T-cell (primary cell): ENCODE results near the gene IL4R. TPM values are rescaled to one million over a fixed set of nuclear protein-coding genes. Genes with fewer than 3 reads are reported as not detected.

Experiments used
- ATAC-seq, 4 experiments: fragments of 200-7000 bp in 3 of 4; fragments of 150-1000 bp in 1 of 4; cut with Tn5 transposase; replicated peaks in 1 of 4; 1 replicate in 3 of 4; 2 replicates in 1 of 4; pipeline ENCODE4 v1.10.0; 2021; ENCODE audit warnings: moderate library complexity in 3 of 4, mild to moderate bottlenecking in 2 of 4, moderate number of reproducible peaks in 1 of 4
- CTCF ChIA-PET, 2 donors: fragments of 300-600 bp; sonication (Branson Sonifier 250); formaldehyde crosslinking; loops; one replicate each; lab custom pipeline; 2022; ENCODE audit warnings: antibody characterized with exemption in 2 of 2; lab: Charles Lee
- POLR2A ChIA-PET, 2 donors: fragments of 300-600 bp; sonication (Branson Sonifier 250); formaldehyde crosslinking; loops; one replicate each; lab custom pipeline; 2022; ENCODE audit warnings: antibody characterized with exemption in 2 of 2; lab: Charles Lee
- DNase-seq, 35 experiments: peaks; one replicate each; pipeline versions ENCODE4 v3.0.0 to v3.0.0-alpha.2; 2013 to 2023
- H3K27ac ChIP-seq: one replicate; pipeline ENCODE4 v1.5.1; 2013; ENCODE audit warnings: low read length
- H3K27me3 ChIP-seq, 2 experiments: replicated peaks in 1 of 2; 1 replicate in 1 of 2; 2 replicates in 1 of 2; pipeline versions ENCODE4 v1.6.1 to v1.7.0; 2013; ENCODE audit warnings: low read length in 1 of 2, mixed read lengths in 1 of 2; ENCODE audit not compliant: control insufficient read depth in 2 of 2, insufficient read depth in 2 of 2; ENCODE audit errors: extremely low read depth in 1 of 2
- H3K36me3 ChIP-seq, 2 donors: 1 replicate in 1 of 2; 2 replicates in 1 of 2; pipeline versions ENCODE4 v1.6.1 to v1.7.0; 2013; ENCODE audit warnings: low read length in 1 of 2; ENCODE audit not compliant: control insufficient read depth in 2 of 2, insufficient read depth in 1 of 2; ENCODE audit errors: extremely low read depth in 1 of 2
- H3K4me1 ChIP-seq, 2 experiments: 1 replicate in 1 of 2; 2 replicates in 1 of 2; pipeline versions ENCODE4 v1.6.1 to v1.7.0; 2013; ENCODE audit warnings: low read length in 2 of 2, mixed read lengths in 1 of 2; ENCODE audit not compliant: insufficient read depth in 2 of 2, control insufficient read depth in 1 of 2; ENCODE audit errors: extremely low read depth in 1 of 2
- H3K4me3 ChIP-seq, 2 donors: 1 replicate in 1 of 2; 2 replicates in 1 of 2; pipeline versions ENCODE4 v1.5.1 to v1.7.0; 2013; ENCODE audit warnings: mild to moderate bottlenecking in 2 of 2, low read length in 1 of 2, moderate library complexity in 1 of 2; ENCODE audit not compliant: control insufficient read depth in 1 of 2; ENCODE audit errors: extremely low read depth in 1 of 2
- H3K9me3 ChIP-seq: 2 replicates; pipeline ENCODE4 v1.7.0; 2013
- H3K27ac Mint-ChIP-seq, 2 donors: one replicate each; pipeline ENCODE4 v1.8.0; 2020 to 2021; ENCODE audit warnings: mild to moderate bottlenecking in 2 of 2, mixed read lengths in 2 of 2
- H3K27me3 Mint-ChIP-seq, 2 donors: one replicate each; pipeline ENCODE4 v1.8.0; 2021 to 2022; ENCODE audit warnings: mixed read lengths in 2 of 2
- H3K36me3 Mint-ChIP-seq: one replicate; pipeline ENCODE4 v1.8.0; 2021; ENCODE audit warnings: mixed read lengths
- H3K4me1 Mint-ChIP-seq, 3 donors: one replicate each; pipeline ENCODE4 v1.8.0; 2020 to 2022; ENCODE audit warnings: mixed read lengths in 3 of 3, mild to moderate bottlenecking in 1 of 3
- H3K4me3 Mint-ChIP-seq, 3 donors: one replicate each; pipeline ENCODE4 v1.8.0; 2020 to 2022; ENCODE audit warnings: mild to moderate bottlenecking in 3 of 3, mixed read lengths in 3 of 3, moderate library complexity in 3 of 3
- H3K9me3 Mint-ChIP-seq, 3 donors: one replicate each; pipeline ENCODE4 v1.8.0; 2020 to 2022; ENCODE audit warnings: mixed read lengths in 3 of 3
- WGBS: methylation state at CpG from one replicate; pipeline ENCODE4 v1.1.5; 2013; ENCODE audit warnings: missing lambda C conversion rate; ENCODE audit not compliant: insufficient coverage; 5-methylcytosine and 5-hydroxymethylcytosine counted together
- total RNA-seq, 35 experiments: library from RNA in 6 of 35; stranded (reverse) in 6 of 35; fragments of 120-200 nt in 1 of 35; gene quantifications; one replicate each; pipeline versions ENCODE4 v1.2.1 to v1.2.4 and lab custom pipeline; 2013 to 2026

IL4R gene
- total RNA-seq, 5 donors from 2014 or later (not counting 1 experiment from before 2014, with no cell fraction given), result 186 to 281 (median 221) TPM

GRCh38 chr16:27302126-27302525 is 11.6 kb upstream of the IL4R start:
- no peak overlapping the region for H3K4me3 Mint-ChIP-seq
- H3K27ac ChIP-seq, result no peak overlapping the region
- DNase-seq (no peak), ATAC-seq (no peak)
- H3K4me1 ChIP-seq, result no peaks in the 10 kb centered on the region
- H3K27ac Mint-ChIP-seq, result no peak overlapping the region
- ChIA-PET POLR2A (no interaction called here), CTCF (interaction anchor here in 1 of 2 donors (0.9 kb wide), 1 partner anchor 14 kb away, joined by 3 read pairs; no protein-coding TSS in a partner anchor)
- H3K27me3 Mint-ChIP-seq, result no peaks in the 10 kb centered on the region
- no peaks in the 10 kb centered on the region for H3K36me3 ChIP-seq
- H3K27me3 ChIP-seq, result peaks cover 0 to 7% of the 10 kb centered on the region in 2 experiments
- H3K4me3 ChIP-seq, result no peak overlapping the region
- WGBS, result 96% methylated on average over 3 of the region's 3 CpGs
- H3K9me3 ChIP-seq, result no peaks in the 10 kb centered on the region
- H3K36me3 Mint-ChIP-seq, result no peaks in the 10 kb centered on the region
- H3K9me3 Mint-ChIP-seq, result peaks cover 0 to 9% (median 0%) of the 10 kb centered on the region in 3 donors
- H3K4me1 Mint-ChIP-seq, result peaks cover 1 to 33% (median 19%) of the 10 kb centered on the region in 3 donors

DNA sequence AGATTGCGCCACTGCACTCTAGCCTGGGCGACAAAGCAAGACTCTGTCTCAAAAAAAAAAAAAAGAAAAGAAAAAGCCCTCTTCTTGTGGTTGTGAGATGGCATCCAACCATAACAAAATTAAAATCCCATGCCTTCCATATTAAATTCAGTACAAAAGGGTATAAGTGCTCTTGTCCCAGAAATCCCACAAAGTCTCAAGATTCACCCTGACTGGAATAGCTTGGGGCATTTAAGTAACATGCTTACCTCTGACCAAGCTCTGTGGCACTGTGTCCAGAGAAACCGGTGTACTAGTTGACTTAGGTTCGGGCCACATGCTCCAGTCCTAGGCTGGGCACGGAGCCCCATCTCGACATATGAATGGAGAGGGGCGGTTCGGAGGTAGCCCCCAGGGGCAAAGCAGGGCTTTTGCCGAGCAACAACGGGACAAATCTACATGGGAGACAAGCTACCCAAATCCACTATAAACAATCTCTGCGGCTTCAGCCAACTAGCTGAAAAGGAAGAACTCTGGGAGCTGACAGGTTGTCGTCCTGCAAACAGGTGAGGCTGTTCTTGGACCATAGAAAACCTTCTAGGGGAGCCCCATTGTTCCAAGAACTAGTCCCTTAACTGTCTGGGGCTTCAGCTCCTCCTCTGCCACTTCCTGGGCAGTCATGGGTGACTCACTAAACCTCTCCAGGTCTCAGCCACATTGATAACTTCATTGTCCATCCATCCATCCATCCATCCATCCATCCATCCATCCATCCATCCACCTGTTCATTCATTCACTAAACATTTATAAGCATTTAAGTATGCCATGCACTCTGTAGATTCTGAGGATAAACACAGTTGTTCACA is 10.3 kb upstream of the IL4R start:
- no peaks in the 10 kb centered on the region for H3K36me3 ChIP-seq
- Mint-ChIP-seq H3K36me3 (no peaks in the 10 kb centered on the region), H3K4me1 (peaks cover 1 to 28% (median 19%) of the 10 kb centered on the region in 3 donors), H3K4me3 (no peak overlapping the region), H3K27ac (no peak overlapping the region), H3K9me3 (peaks cover 0 to 9% (median 0%) of the 10 kb centered on the region in 3 donors), H3K27me3 (no peaks in the 10 kb centered on the region)
- CTCF ChIA-PET, result interaction anchor here in 1 of 2 donors (0.6 kb wide), 1 partner anchor 40 kb away, joined by 3 read pairs; no protein-coding TSS in a partner anchor
- H3K27me3 ChIP-seq, result peaks cover 0 to 7% of the 10 kb centered on the region in 2 experiments
- no peak overlapping the region for H3K4me3 ChIP-seq
- POLR2A ChIA-PET, result no interaction called here
- no peaks in the 10 kb centered on the region for H3K9me3 ChIP-seq
- 90% methylated on average over 3 of the region's 12 CpGs for WGBS
- no peak overlapping the region for H3K27ac ChIP-seq
- ATAC-seq (no peak), DNase-seq (no peak)
- no peaks in the 10 kb centered on the region for H3K4me1 ChIP-seq

DNA sequence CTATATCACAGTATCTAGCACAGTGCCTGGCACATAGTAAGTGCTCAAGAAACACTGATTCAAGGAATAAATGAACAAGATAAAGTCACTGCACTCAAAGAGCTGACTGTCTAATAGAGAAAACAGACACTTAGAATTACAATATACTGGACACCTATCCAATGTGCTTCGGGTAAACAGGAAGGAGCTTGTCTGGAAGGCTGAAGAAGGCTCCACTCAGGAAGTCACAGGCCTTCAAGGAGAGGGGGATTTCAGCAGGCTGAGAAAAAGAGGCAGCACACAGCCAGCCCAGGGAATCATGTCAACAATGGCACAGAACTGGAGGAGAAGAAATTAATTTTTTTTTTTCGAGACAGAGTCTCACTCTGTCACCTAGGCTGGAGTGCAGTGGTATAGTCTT is 9.7 kb upstream of the IL4R start:
- H3K27me3 Mint-ChIP-seq, result no peaks in the 10 kb centered on the region
- peaks cover 0 to 7% of the 10 kb centered on the region in 2 experiments for H3K27me3 ChIP-seq
- H3K36me3 ChIP-seq, result no peaks in the 10 kb centered on the region
- H3K4me1 ChIP-seq, result no peaks in the 10 kb centered on the region
- no peak overlapping the region for H3K27ac ChIP-seq
- H3K4me3 Mint-ChIP-seq, result no peak overlapping the region
- peaks cover 0 to 9% (median 0%) of the 10 kb centered on the region in 3 donors for H3K9me3 Mint-ChIP-seq
- ChIA-PET CTCF (no interaction called here), POLR2A (no interaction called here)
- peak overlapping the region in 1 of 2 donors; percentile 72 for H3K27ac Mint-ChIP-seq
- no peaks in the 10 kb centered on the region for H3K9me3 ChIP-seq
- H3K36me3 Mint-ChIP-seq, result no peaks in the 10 kb centered on the region
- ATAC-seq (no peak), DNase-seq (no peak)
- no peak overlapping the region for H3K4me3 ChIP-seq
- WGBS, result no CpG with 5 or more reads among the region's 2 CpGs
- H3K4me1 Mint-ChIP-seq, result peaks cover 1 to 23% (median 19%) of the 10 kb centered on the region in 3 donors

GRCh38 chr16:27304881-27305745 is 8.7 kb upstream of the IL4R start:
- no peaks in the 10 kb centered on the region for H3K36me3 ChIP-seq
- no peak overlapping the region for H3K4me3 Mint-ChIP-seq
- H3K27ac ChIP-seq, result no peak overlapping the region
- H3K27ac Mint-ChIP-seq, result no peak overlapping the region
- WGBS, result 92% methylated on average over 3 of the region's 5 CpGs
- H3K36me3 Mint-ChIP-seq, result no peaks in the 10 kb centered on the region
- H3K4me1 ChIP-seq, result no peaks in the 10 kb centered on the region
- peaks cover 0 to 9% (median 0%) of the 10 kb centered on the region in 3 donors for H3K9me3 Mint-ChIP-seq
- no peaks in the 10 kb centered on the region for H3K27me3 Mint-ChIP-seq
- H3K9me3 ChIP-seq, result no peaks in the 10 kb centered on the region
- ChIA-PET POLR2A (no interaction called here), CTCF (no interaction called here)
- H3K27me3 ChIP-seq, result peaks cover 0 to 7% of the 10 kb centered on the region in 2 experiments
- H3K4me1 Mint-ChIP-seq, result peaks cover 1 to 22% (median 12%) of the 10 kb centered on the region in 3 donors
- no peak for DNase-seq
- no peak for ATAC-seq
- no peak overlapping the region for H3K4me3 ChIP-seq

DNA sequence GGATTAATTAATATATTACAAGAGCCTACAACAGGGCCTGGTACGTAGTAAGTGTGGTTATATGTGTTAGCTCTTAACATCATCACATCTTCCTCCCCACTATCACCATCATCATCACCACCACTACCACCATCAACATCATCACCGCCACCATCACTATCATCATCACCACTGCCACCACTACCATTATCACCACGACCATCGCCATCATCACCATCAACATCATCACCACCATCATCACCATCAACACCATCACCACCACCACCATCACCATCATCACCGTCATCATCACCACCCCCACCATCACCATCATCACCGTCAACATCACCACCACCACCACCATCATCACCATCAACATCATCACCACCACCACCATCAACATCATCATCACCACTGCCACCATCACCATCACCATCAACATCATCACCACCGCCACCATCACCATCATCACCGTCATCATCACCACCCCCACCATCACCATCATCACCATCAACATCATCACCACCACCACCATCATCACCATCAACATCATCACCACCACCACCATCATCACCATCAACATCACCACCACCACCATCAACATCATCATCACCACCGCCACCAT is 7.8 kb upstream of the IL4R start:
- ATAC-seq (no peak), DNase-seq (no peak)
- Mint-ChIP-seq H3K27ac (peak overlapping the region in 1 of 2 donors; percentile 6), H3K36me3 (no peaks in the 10 kb centered on the region), H3K4me1 (peaks cover 1 to 20% (median 12%) of the 10 kb centered on the region in 3 donors), H3K27me3 (no peaks in the 10 kb centered on the region), H3K9me3 (peaks cover 0 to 9% (median 0%) of the 10 kb centered on the region in 3 donors), H3K4me3 (no peak overlapping the region)
- Histone ChIP-seq H3K27ac (no peak overlapping the region), H3K27me3 (peaks cover 0 to 7% of the 10 kb centered on the region in 2 experiments), H3K36me3 (no peaks in the 10 kb centered on the region), H3K4me1 (no peaks in the 10 kb centered on the region), H3K4me3 (no peak overlapping the region), H3K9me3 (no peaks in the 10 kb centered on the region)
- POLR2A ChIA-PET, result no interaction called here
- CTCF ChIA-PET, result no interaction called here
- 97% methylated on average over 7 of the region's 9 CpGs for WGBS

DNA sequence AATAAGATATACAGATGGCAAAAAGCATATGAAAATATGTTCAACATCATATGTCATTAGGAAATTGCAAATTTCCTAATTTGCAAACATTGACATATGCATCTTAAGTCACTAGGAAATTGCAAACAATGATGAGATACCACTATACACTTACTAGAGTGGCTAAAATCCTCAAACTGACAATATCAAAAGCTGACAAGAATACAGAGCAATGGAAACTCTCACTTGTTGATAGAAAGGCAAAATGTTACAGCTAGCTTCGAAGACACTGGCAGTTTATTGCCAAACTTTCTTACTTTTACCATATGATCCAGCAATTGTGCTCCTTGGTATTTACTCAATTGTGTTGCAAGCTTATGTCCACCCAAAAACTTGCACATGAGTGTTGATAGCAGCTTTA is 5.0 kb upstream of the IL4R start:
- ChIA-PET POLR2A (no interaction called here), CTCF (interaction anchor here in 1 of 2 donors (0.5 kb wide), 1 partner anchor 77 kb away, joined by 3 read pairs; no protein-coding TSS in a partner anchor)
- no peak for ATAC-seq
- Mint-ChIP-seq H3K36me3 (no peaks in the 10 kb centered on the region), H3K9me3 (peaks cover 0 to 9% (median 0%) of the 10 kb centered on the region in 3 donors), H3K4me1 (peaks cover 8 to 22% (median 20%) of the 10 kb centered on the region in 3 donors), H3K27me3 (no peaks in the 10 kb centered on the region), H3K27ac (no peak overlapping the region), H3K4me3 (no peak overlapping the region)
- H3K27me3 ChIP-seq, result peaks cover 0 to 5% of the 10 kb centered on the region in 2 experiments
- H3K4me1 ChIP-seq, result peaks cover 6 to 13% of the 10 kb centered on the region in 2 experiments
- no peaks in the 10 kb centered on the region for H3K36me3 ChIP-seq
- no peak overlapping the region for H3K4me3 ChIP-seq
- no CpG with 5 or more reads among the region's 1 CpG for WGBS
- no peak for DNase-seq
- no peaks in the 10 kb centered on the region for H3K9me3 ChIP-seq
- H3K27ac ChIP-seq, result no peak overlapping the region
